Frontal cortex (tissue), 4 donors: ENCODE results near the gene KRTAP12-1. TPM values are rescaled to one million over a fixed set of nuclear protein-coding genes. Genes with fewer than 3 reads are reported as not detected.
"Not testable (repeated sequence)": the region's sequence is repeated elsewhere in the genome, so short reads cannot be mapped to it uniquely, and the experiment has no call there.

Source experiments
- DNase-seq, 2 donors: peaks; one replicate each; pipeline ENCODE4 v3.0.0; 2012; ENCODE audit warnings: low spot score in 2 of 2
- FAIRE-seq: peaks from 2 replicates; lab custom pipeline; 2012; peaks lifted over from hg19 to GRCh38; lab: Jason Lieb, UNC
- total RNA-seq: library from RNA; depleted of rRNA; stranded (reverse); fragments of >200 nt; gene quantifications from one replicate; pipeline ENCODE4 v1.2.3, GENCODE V29; 2014
- donor health status: control.
- donor health status: control.
- donor health status: control.

The KRTAP12-1 gene
- total RNA-seq, 1 donor from 2014 or later, result not detected

DNA sequence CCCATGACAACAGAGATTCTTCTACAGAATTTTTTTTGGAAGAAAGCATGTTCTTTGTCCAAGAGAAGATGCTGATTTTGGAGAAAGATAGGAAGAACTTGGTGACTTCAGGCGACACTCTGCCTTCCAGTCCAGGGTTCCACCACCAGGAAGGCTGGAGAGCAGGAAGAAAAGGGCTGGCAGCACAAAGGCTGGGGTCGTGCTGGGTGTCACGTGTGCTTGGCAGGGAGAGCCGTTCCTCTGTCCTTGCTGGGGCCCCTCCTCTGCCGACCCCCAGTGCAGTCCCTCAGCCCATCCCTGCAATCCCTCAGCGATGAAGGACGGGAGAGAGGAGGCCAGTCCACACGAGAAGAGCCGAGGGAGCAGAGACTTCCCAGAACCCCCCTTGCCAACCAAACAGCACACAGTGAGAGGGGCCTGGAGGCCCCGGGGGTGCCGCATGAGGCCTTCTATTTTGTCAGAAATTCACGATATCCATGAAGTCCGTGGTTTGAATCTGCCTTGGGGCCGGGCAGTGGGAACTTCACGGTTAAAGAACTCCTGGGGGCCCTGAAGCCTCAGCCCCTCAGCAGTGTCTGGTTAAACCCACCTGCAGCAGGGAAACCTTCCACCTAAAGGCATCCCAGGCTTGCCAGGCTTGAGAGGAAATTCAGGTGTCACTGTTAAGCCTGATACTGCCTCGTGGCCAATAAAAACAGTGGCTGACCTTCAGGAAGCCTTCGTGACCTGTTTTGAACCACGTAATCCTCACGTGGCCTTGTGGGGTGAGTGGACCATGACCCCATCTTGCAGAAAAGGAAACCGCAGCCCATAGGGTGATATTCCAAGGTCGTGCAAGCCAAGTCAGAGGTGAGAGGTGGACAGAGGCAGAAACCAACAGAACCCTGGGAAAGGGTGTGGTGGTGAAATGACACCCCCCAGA lies 18.4 kb upstream of the KRTAP12-1 start:
- no peak for FAIRE-seq
- no peak for DNase-seq

DNA sequence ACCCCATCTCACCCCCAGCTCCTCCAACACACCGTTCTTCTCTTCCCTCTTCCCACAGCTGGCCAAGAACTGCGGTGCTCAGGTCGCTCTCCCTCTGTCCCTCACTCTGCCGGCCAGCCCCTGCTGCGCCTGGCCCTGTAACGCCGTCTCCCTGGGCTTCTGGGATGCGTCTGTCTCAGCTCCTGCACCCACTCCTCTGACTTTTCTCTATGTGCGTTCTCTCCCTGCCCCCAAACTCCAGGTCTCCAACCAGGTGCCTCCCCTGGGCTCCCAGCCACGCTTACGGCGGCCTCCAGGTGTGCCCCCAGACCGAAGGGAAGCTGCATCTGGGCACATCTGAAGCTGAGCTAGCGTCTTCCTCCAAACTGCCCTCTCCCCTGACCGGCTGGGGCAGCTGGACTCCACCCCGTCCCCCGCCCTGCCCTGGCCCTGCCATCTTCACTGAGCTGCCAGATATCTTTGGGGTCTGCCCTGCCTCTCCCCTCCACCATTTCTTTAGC lies 17.6 kb upstream of the KRTAP12-1 start:
- no peak for FAIRE-seq
- no peak for DNase-seq

DNA sequence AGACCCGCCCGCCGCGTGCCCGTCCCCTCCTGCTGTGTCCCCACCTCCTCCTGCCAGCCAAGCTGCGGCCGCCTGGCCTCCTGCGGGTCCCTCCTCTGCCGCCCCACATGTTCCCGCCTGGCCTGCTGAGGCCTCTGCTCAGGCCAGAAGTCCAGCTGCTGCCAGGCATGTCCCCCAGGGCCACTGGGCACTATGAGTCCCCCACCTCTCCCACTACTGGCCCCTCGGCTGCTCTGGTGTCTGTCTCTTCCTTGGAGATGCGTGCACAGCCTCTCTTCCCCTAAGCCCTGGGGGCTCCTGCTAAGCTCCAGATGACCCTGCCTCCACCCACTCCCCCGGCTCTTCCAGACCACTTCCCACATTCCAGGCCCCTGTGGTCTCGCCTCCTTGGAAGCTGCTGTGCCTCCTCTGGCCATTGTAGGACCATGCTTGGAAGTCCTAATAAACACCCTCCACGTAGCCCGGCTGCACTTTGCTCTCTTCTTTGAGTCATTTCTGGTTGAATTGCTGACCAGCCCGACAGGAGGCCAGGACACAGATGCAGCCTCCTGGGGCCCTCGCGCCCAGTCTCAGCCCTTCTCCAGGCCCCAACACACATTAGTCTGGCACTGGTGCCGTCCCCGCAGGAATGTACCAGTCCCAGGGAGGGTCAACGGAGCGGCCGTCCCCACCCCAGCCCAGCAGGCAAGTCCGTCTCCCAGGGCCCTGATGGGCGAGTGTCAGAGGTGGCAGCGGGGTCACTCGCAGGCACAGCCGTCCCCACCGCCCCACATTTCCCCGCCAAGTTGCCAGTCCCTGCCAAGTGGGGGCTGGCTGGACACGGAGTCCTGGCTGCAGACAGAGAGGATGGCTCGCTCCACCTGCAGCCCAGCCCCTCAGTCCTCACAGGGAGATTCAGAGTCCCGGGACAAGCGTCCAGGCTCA lies 16.1 kb upstream of the KRTAP12-1 start:
- no peak for DNase-seq
- FAIRE-seq, result no peak

DNA sequence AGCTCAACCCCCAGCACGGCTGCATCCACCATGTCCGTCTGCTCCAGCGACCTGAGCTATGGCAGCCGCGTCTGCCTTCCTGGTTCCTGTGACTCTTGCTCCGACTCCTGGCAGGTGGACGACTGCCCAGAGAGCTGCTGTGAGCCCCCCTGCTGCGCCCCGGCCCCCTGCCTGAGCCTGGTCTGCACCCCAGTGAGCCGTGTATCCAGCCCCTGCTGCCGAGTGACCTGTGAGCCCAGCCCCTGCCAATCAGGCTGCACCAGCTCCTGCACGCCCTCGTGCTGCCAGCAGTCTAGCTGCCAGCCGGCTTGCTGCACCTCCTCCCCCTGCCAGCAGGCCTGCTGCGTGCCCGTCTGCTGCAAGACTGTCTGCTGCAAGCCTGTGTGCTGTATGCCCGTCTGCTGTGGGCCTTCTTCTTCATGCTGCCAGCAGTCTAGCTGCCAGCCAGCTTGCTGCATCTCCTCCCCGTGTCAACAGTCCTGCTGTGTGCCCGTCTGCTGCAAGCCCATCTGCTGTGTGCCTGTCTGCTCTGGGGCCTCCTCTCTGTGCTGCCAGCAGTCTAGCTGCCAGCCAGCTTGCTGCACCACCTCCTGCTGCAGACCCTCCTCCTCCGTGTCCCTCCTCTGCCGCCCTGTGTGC lies 15.3 kb upstream of the KRTAP12-1 start, which contains the start of gene KRTAP10-12:
KRTAP10-12 (plus strand) TSS at position 1 of the 639 bp plus-strand sequence; CDS start at position 31, 30 bp downstream.
- not testable (repeated sequence) for DNase-seq, FAIRE-seq

DNA sequence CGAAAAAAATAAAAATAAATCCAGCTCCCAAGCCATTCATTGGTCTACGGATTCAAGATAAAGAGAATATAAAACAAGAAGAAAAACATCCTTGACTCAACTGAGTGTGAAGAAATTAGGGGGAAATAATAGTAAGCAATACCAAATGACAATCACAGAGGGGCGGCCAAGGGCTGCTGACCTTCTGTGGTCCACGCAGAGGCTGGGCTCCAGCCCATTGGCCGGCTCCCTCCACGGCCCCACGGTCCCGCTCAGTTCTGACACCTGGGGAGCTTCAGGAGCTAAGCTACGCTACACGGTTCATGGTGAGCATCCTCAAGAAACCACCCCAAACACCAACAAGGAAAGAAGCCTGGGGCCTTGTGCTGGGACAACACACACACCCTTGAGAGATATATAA lies 14.6 kb upstream of the KRTAP12-1 start:
- DNase-seq (no peak), FAIRE-seq (no peak)

DNA sequence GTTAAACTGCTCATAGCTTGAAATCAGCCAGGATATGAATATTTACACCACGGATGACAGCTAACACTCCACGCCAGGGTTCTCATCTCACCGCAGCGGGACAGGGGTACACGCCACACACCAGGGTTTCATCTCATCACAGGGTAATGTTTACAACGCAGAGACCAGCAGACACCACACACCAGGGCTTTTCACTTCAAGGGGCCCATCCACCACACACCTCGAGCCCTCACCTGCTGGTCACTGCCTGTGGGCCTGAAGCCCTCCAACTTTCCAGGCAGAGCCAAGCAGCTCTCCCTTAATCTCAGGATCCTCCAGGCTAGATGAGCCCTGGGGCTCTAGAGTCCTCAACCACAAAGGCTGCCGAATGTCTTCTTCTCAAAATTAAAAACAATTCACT lies 13.7 kb upstream of the KRTAP12-1 start:
- no peak for FAIRE-seq
- DNase-seq, result no peak

- DNase-seq, result no peak
- no peak for FAIRE-seq
Observed at GRCh38 chr21:44695184-44695583, 13.2 kb upstream of the KRTAP12-1 start.

GRCh38 chr21:44694776-44695175 lies 12.8 kb upstream of the KRTAP12-1 start:
- DNase-seq (no peak), FAIRE-seq (no peak)

GRCh38 chr21:44692798-44693512 lies 11.0 kb upstream of the KRTAP12-1 start:
- DNase-seq (no peak), FAIRE-seq (no peak)

DNA sequence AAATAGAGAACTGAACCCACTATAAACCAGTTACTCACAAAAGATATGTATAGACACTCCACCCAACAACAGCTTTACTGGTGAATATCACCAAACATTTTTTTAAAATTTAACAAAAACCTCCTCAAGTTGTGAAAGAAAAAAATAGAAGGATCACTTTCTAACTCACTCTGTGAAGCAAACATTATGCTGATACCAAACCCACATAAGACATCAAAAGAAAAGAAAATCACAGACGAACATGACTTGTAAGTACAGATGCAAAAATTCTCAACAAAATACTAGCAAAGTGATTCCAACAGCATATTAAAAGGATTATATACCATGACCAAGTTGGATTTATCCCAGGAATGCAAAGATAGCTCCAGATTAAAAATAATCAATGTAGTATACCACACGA lies 9.7 kb upstream of the KRTAP12-1 start:
- FAIRE-seq (no peak), DNase-seq (no peak)

DNA sequence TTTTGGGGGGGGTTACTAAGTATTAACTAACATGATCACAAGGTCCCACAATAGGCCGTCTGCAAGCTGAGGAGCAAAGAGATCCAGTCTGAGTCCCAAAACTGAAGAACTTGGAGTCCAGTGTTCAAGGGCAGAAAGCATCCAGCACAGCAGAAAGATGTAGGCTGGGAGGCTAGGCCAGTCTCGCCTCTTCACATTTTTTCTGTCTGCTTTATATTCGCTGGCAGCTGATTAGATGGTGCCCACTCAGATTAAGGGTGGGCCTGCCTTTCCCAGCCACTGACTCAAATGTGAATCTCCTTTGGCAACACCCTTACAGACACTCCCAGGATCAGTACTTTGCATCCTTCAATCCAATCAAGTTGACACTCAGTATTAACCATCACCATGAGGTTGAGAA lies 7.8 kb upstream of the KRTAP12-1 start:
- not testable (repeated sequence) for DNase-seq

GRCh38 chr21:44687671-44688070 lies 5.7 kb upstream of the KRTAP12-1 start:
- FAIRE-seq, result no peak
- no peak for DNase-seq

More for the DNA sequence above, 7.8 kb upstream of the KRTAP12-1 start:
- FAIRE-seq, result not testable (repeated sequence)

DNA sequence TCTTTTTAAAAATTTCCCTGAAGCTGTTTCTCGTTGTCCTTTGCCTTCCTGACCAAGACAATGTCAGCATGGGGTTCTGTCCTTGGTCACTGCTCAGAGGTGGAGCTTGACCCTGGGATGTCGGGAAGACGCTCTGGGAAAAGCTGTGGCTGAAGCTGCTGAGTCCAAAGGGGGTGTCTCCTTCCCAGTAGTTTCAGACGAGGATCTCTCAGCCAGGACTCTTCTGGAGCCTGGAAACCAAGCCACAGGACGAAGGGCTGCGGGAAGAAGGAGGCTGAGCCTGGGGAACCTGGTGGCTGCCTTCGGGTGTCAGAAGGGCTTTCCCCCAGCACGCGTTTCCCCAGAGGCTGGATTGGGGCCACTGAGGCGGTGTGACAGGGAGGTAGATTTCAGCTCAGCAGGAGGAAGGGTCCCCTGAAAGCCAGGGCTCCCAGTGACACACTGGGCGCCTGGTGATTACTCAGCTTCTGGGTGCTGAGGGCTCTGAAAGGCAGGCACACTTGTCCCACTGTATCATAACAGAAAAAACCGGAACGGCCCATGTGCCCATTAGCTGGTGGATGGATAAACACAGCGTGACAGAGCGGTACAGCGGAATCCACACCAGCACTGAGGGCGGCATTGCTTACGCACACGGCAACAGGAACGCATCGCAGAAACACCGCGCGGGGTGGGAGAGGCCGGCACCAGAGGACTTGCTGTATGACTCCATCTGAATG lies 5.0 kb upstream of the KRTAP12-1 start:
- DNase-seq (no peak), FAIRE-seq (no peak)

DNA sequence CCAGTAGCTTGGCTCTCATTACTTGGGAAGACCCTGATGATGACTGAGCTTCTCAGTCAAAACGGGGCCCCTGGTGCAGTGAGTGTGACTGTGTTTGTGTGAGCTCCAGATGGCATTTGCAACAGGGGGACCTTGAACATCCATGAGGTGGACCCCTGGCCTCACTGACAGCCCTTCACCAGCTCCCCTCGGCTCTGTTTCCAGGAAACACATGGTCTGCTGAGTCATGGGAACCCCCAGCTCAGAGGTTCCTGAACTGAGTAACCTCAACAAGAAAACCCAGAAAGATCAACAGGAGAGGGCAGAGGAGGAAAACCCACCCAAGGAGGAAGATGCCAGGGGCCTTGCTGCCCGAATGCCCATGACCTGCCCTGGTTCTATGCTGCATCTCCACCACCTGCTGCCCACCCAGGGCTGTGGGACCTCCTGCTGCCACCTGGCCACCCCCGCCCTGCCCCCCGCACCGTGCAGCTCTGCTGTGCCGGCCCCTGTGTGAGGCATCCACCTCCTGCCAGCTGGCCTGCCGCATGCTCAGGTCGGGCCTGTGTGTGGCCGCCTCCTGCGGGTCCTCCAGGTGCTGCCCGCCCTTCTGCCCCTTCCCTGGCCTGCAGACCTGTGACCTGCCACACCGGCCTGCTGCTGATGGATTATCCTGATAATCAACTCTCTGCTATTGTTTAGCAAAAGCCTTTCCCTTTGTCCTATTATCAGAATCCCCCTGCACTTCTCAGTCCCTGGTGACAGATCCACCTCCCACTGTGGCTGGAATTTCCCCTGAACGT lies 4.2 kb upstream of the KRTAP12-1 start:
- no peak for FAIRE-seq
- no peak for DNase-seq

- FAIRE-seq, DNase-seq: not testable (repeated sequence)
Observed at GRCh38 chr21:44685050-44685449, 3.1 kb upstream of the KRTAP12-1 start.

DNA sequence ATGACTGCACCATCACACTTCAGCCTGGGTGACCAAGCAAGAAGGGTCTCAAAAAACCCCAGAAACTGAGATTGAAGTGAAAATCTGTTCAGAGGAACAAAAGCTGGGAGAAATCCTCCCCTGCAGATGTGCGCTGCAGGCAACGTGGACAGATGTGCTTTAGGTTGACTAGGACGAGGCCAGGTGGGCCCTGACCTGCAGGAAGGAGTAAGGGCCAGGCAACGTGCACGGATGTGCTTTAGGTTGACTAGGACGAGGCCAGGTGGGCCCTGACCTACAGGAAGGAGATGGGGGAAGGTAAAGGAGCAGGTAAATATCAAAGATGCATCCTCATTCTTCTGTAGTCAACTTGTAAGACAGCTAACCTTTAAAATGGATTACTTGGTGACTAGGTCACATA lies 2.5 kb upstream of the KRTAP12-1 start:
- no peak for DNase-seq
- FAIRE-seq, result no peak

GRCh38 chr21:44684077-44684476 lies 2.1 kb upstream of the KRTAP12-1 start:
- DNase-seq (no peak), FAIRE-seq (no peak)
